Measurements from ENCODE around the gene COG3.

The COG3 gene

GRCh38 chr13:45503658-45504057 lies 38.9 kb downstream of the COG3 start:
- Histone ChIP-seq H3K36me3 (ENCODE audit: control insufficient read depth in 1 of 2, insufficient read depth in 2 of 2, low read length in 2 of 2) (peaks cover 18 to 35% of the 10 kb centered on the region in 2 experiments), H2BK120ac (ENCODE audit: insufficient read depth, low read length, poor library complexity) (no peak overlapping the region), H3K79me2 (ENCODE audit: control insufficient read depth, insufficient read depth, low read length, poor library complexity) (no peaks in the 10 kb centered on the region), H3K27ac (ENCODE audit: low read depth, low read length) (no peak overlapping the region), H3K4ac (ENCODE audit: low read depth, low read length) (no peak overlapping the region), H3K4me1 (ENCODE audit: control insufficient read depth in 1 of 2, insufficient read depth in 2 of 2, low read length in 2 of 2) (no peaks in the 10 kb centered on the region), H2AFZ (ENCODE audit: insufficient read depth, low read length, poor library complexity) (no peak overlapping the region), H2BK5ac (ENCODE audit: low read depth, low read length, poor library complexity) (no peak overlapping the region), H4K12ac (ENCODE audit: low read depth, low read length) (no peak overlapping the region), H2AK5ac (ENCODE audit: low read length) (no peak overlapping the region), H2BK12ac (ENCODE audit: low read length) (no peak overlapping the region), H4K91ac (ENCODE audit: low read depth, low read length) (no peak overlapping the region), H3K4me2 (ENCODE audit: low read length) (no peak overlapping the region), H3K9me3 (ENCODE audit: insufficient read depth, low read depth, low read length) (no peaks in the 10 kb centered on the region), H3K14ac (ENCODE audit: low read length) (no peak overlapping the region), H3K79me1 (ENCODE audit: low read length) (no peaks in the 10 kb centered on the region), H3K27me3 (ENCODE audit: insufficient read depth, low read length) (no peaks in the 10 kb centered on the region), H3K4me3 (ENCODE audit: low read depth, low read length) (no peak overlapping the region), H3K23ac (ENCODE audit: low read length) (no peak overlapping the region), H3K18ac (ENCODE audit: low read length) (no peak overlapping the region), H4K8ac (ENCODE audit: low read depth, low read length) (no peak overlapping the region), H3K9ac (ENCODE audit: low read length) (no peak overlapping the region)
- no peak for DNase-seq

- Histone ChIP-seq H3K14ac (ENCODE audit: low read length) (no peak overlapping the region), H2AK5ac (ENCODE audit: low read length) (no peak overlapping the region), H3K4me2 (ENCODE audit: low read length) (no peak overlapping the region), H3K4ac (ENCODE audit: low read depth, low read length) (no peak overlapping the region), H2BK120ac (ENCODE audit: insufficient read depth, low read length, poor library complexity) (no peak overlapping the region), H4K12ac (ENCODE audit: low read depth, low read length) (no peak overlapping the region), H2BK12ac (ENCODE audit: low read length) (no peak overlapping the region), H3K9ac (ENCODE audit: low read length) (no peak overlapping the region), H4K8ac (ENCODE audit: low read depth, low read length) (no peak overlapping the region), H2AFZ (ENCODE audit: insufficient read depth, low read length, poor library complexity) (no peak overlapping the region), H3K27me3 (ENCODE audit: insufficient read depth, low read length) (no peaks in the 10 kb centered on the region), H4K91ac (ENCODE audit: low read depth, low read length) (no peak overlapping the region), H3K79me1 (ENCODE audit: low read length) (no peaks in the 10 kb centered on the region), H3K4me3 (ENCODE audit: low read depth, low read length) (no peak overlapping the region), H3K23ac (ENCODE audit: low read length) (no peak overlapping the region), H3K18ac (ENCODE audit: low read length) (no peak overlapping the region), H3K79me2 (ENCODE audit: control insufficient read depth, insufficient read depth, low read length, poor library complexity) (no peaks in the 10 kb centered on the region), H3K36me3 (ENCODE audit: control insufficient read depth in 1 of 2, insufficient read depth in 2 of 2, low read length in 2 of 2) (peaks cover 16 to 42% of the 10 kb centered on the region in 2 experiments), H3K27ac (ENCODE audit: low read depth, low read length) (no peak overlapping the region), H2BK5ac (ENCODE audit: low read depth, low read length, poor library complexity) (no peak overlapping the region), H3K9me3 (ENCODE audit: insufficient read depth, low read depth, low read length) (no peaks in the 10 kb centered on the region), H3K4me1 (ENCODE audit: control insufficient read depth in 1 of 2, insufficient read depth in 2 of 2, low read length in 2 of 2) (no peaks in the 10 kb centered on the region)
- DNase-seq = no peak
- WGBS (ENCODE audit: extremely low coverage, insufficient coverage, insufficient read length) = no CpG with 5 or more reads among the region's 6 CpGs
These were observed 42.1 kb downstream of the COG3 start for GRCh38 chr13:45506811-45507210.

GRCh38 chr13:45508776-45509175 lies 44.0 kb downstream of the COG3 start:
- Histone ChIP-seq H4K12ac (ENCODE audit: low read depth, low read length) (no peak overlapping the region), H3K79me1 (ENCODE audit: low read length) (no peaks in the 10 kb centered on the region), H4K8ac (ENCODE audit: low read depth, low read length) (no peak overlapping the region), H3K4me1 (ENCODE audit: control insufficient read depth in 1 of 2, insufficient read depth in 2 of 2, low read length in 2 of 2) (no peaks in the 10 kb centered on the region), H3K4me2 (ENCODE audit: low read length) (no peak overlapping the region), H3K9ac (ENCODE audit: low read length) (no peak overlapping the region), H3K4me3 (ENCODE audit: low read depth, low read length) (no peak overlapping the region), H3K18ac (ENCODE audit: low read length) (no peak overlapping the region), H2AK5ac (ENCODE audit: low read length) (no peak overlapping the region), H4K91ac (ENCODE audit: low read depth, low read length) (no peak overlapping the region), H3K14ac (ENCODE audit: low read length) (no peak overlapping the region), H3K27ac (ENCODE audit: low read depth, low read length) (no peak overlapping the region), H2BK120ac (ENCODE audit: insufficient read depth, low read length, poor library complexity) (no peak overlapping the region), H2AFZ (ENCODE audit: insufficient read depth, low read length, poor library complexity) (no peak overlapping the region), H2BK5ac (ENCODE audit: low read depth, low read length, poor library complexity) (no peak overlapping the region), H3K27me3 (ENCODE audit: insufficient read depth, low read length) (no peaks in the 10 kb centered on the region), H3K23ac (ENCODE audit: low read length) (no peak overlapping the region), H2BK12ac (ENCODE audit: low read length) (no peak overlapping the region), H3K79me2 (ENCODE audit: control insufficient read depth, insufficient read depth, low read length, poor library complexity) (no peaks in the 10 kb centered on the region), H3K36me3 (ENCODE audit: control insufficient read depth in 1 of 2, insufficient read depth in 2 of 2, low read length in 2 of 2) (peaks cover 21 to 41% of the 10 kb centered on the region in 2 experiments), H3K9me3 (ENCODE audit: insufficient read depth, low read depth, low read length) (no peaks in the 10 kb centered on the region), H3K4ac (ENCODE audit: low read depth, low read length) (no peak overlapping the region)
- WGBS (ENCODE audit: extremely low coverage, insufficient coverage, insufficient read length) = no CpG with 5 or more reads among the region's 7 CpGs
- no peak for DNase-seq

GRCh38 chr13:45510672-45511071 lies 45.9 kb downstream of the COG3 start:
- no peak overlapping the region for H3K4me3 ChIP-seq (ENCODE audit: low read depth, low read length)
- H2AFZ ChIP-seq (ENCODE audit: insufficient read depth, low read length, poor library complexity) = no peak overlapping the region

More at GRCh38 chr13:45510672-45511071, 45.9 kb downstream of the COG3 start:
- no peaks in the 10 kb centered on the region for H3K4me1 ChIP-seq (ENCODE audit: control insufficient read depth in 1 of 2, insufficient read depth in 2 of 2, low read length in 2 of 2)
- no peak overlapping the region for H3K4ac ChIP-seq (ENCODE audit: low read depth, low read length)
- no peaks in the 10 kb centered on the region for H3K27me3 ChIP-seq (ENCODE audit: insufficient read depth, low read length)
- no peak for DNase-seq
- H3K4me2 ChIP-seq (ENCODE audit: low read length) = no peak overlapping the region
- no peak overlapping the region for H3K18ac ChIP-seq (ENCODE audit: low read length)
- H3K27ac ChIP-seq (ENCODE audit: low read depth, low read length) = no peak overlapping the region
- no peak overlapping the region for H4K8ac ChIP-seq (ENCODE audit: low read depth, low read length)
- no peak overlapping the region for H4K91ac ChIP-seq (ENCODE audit: low read depth, low read length)
- H3K14ac ChIP-seq (ENCODE audit: low read length) = no peak overlapping the region
- no peak overlapping the region for H4K12ac ChIP-seq (ENCODE audit: low read depth, low read length)
- WGBS (ENCODE audit: extremely low coverage, insufficient coverage, insufficient read length) = no CpG with 5 or more reads among the region's 3 CpGs
- H2BK12ac ChIP-seq (ENCODE audit: low read length) = no peak overlapping the region
- no peak overlapping the region for H2AK5ac ChIP-seq (ENCODE audit: low read length)
- H3K9ac ChIP-seq (ENCODE audit: low read length) = no peak overlapping the region
- no peak overlapping the region for H3K23ac ChIP-seq (ENCODE audit: low read length)
- H2BK5ac ChIP-seq (ENCODE audit: low read depth, low read length, poor library complexity) = no peak overlapping the region
- H3K79me1 ChIP-seq (ENCODE audit: low read length) = no peaks in the 10 kb centered on the region
- no peaks in the 10 kb centered on the region for H3K79me2 ChIP-seq (ENCODE audit: control insufficient read depth, insufficient read depth, low read length, poor library complexity)
- H2BK120ac ChIP-seq (ENCODE audit: insufficient read depth, low read length, poor library complexity) = no peak overlapping the region
- peaks cover 20 to 36% of the 10 kb centered on the region in 2 experiments for H3K36me3 ChIP-seq (ENCODE audit: control insufficient read depth in 1 of 2, insufficient read depth in 2 of 2, low read length in 2 of 2)
- no peaks in the 10 kb centered on the region for H3K9me3 ChIP-seq (ENCODE audit: insufficient read depth, low read depth, low read length)
